Kidney (tissue), 14 donors: ENCODE data around the gene FBXL19. TPM values are rescaled to one million over a fixed set of nuclear protein-coding genes. Genes with fewer than 3 reads are reported as not detected.

Source experiments
- DNase-seq, 5 donors: peaks; one replicate each; pipeline ENCODE4 v3.0.0-alpha.2; 2013 to 2020
- FAIRE-seq: peaks from 2 replicates; lab custom pipeline; 2012; peaks lifted over from hg19 to GRCh38; lab: Jason Lieb, UNC
- H3K27ac ChIP-seq, 2 donors: one replicate each; pipeline ENCODE4 v1.7.0; 2013; ENCODE audit warnings: low read depth in 2 of 2, low read length in 2 of 2, inconsistent platforms in 1 of 2
- H3K27me3 ChIP-seq: one replicate; pipeline ENCODE4 v1.7.1; 2013; ENCODE audit warnings: low read length, inconsistent platforms; ENCODE audit not compliant: control insufficient read depth, insufficient read depth
- H3K36me3 ChIP-seq, 3 donors: one replicate each; pipeline versions ENCODE4 v1.7.0 to v1.7.1; 2013; ENCODE audit warnings: low read length in 3 of 3, control low read depth in 1 of 3, inconsistent platforms in 1 of 3; ENCODE audit not compliant: insufficient read depth in 3 of 3, control insufficient read depth in 2 of 3
- H3K4me1 ChIP-seq, 3 donors: one replicate each; pipeline versions ENCODE4 v1.7.0 to v1.7.1; 2013; ENCODE audit warnings: low read length in 3 of 3, inconsistent platforms in 1 of 3, low read depth in 1 of 3; ENCODE audit not compliant: control insufficient read depth in 2 of 3, insufficient read depth in 2 of 3
- H3K4me3 ChIP-seq, 3 donors: one replicate each; pipeline versions ENCODE4 v1.7.0 to v1.8.1; 2013; ENCODE audit warnings: low read length in 3 of 3, control low read depth in 1 of 3, inconsistent platforms in 1 of 3
- H3K9ac ChIP-seq, 3 donors: one replicate each; pipeline versions ENCODE4 v1.7.0 to v1.7.1; 2013; ENCODE audit warnings: low read length in 3 of 3, control low read depth in 1 of 3, inconsistent platforms in 1 of 3
- H3K9me3 ChIP-seq, 3 donors: one replicate each; pipeline versions ENCODE4 v1.7.0 to v1.7.1; 2013; ENCODE audit warnings: low read length in 3 of 3, control low read depth in 1 of 3, inconsistent platforms in 1 of 3; ENCODE audit not compliant: control insufficient read depth in 2 of 3, insufficient read depth in 1 of 3
- intact Hi-C: fragments of 100-400 bp; cut with DNase I; formaldehyde crosslinking; loops from one replicate; pipeline ENCODE4 v1.11.1; 2022
- polyA plus RNA-seq: library from polyadenylated mRNA; stranded (reverse); fragments of 350-450 nt; fragmentation: Illumina TruSeq; extraction: RNeasy Lipid Tissue Mini Kit (QIAGEN cat#74804); gene quantifications from one replicate; pipeline ENCODE4 v1.2.3, GENCODE V29; 2014; ENCODE audit warnings: low read depth, low replicate concordance; ENCODE audit not compliant: insufficient read depth
- total RNA-seq: library from RNA; stranded (reverse); fragmentation: NEBNext Ultra II Directional; extraction: Animal tissue kit (Norgen Biotek cat#: 25700); gene quantifications from one replicate; pipeline ENCODE4 v1.2.1, GENCODE V29; 2021
- TF ChIP-seq, protein P1 (sequence below): IDR thresholded peaks from 3 replicates; pipeline ENCODE4 v1.5.1; 2012; ENCODE audit warnings: mild to moderate bottlenecking, moderate library complexity, borderline replicate concordance; ENCODE audit not compliant: insufficient read depth; ENCODE audit errors: extremely low read depth
- donor health status: control.
- donor health status: control.
- donor health status: control.
- donor health status: control.
- donor health status: control.
- donor health status: DM: yes; HTN: yes; CAD: no.
- donor health status: Normal renal cell carcinoma (clear cell type).

Gene FBXL19
- total and polyA plus RNA-seq, 2 donors from 2014 or later, result 7.4 to 18.9 TPM

DNA sequence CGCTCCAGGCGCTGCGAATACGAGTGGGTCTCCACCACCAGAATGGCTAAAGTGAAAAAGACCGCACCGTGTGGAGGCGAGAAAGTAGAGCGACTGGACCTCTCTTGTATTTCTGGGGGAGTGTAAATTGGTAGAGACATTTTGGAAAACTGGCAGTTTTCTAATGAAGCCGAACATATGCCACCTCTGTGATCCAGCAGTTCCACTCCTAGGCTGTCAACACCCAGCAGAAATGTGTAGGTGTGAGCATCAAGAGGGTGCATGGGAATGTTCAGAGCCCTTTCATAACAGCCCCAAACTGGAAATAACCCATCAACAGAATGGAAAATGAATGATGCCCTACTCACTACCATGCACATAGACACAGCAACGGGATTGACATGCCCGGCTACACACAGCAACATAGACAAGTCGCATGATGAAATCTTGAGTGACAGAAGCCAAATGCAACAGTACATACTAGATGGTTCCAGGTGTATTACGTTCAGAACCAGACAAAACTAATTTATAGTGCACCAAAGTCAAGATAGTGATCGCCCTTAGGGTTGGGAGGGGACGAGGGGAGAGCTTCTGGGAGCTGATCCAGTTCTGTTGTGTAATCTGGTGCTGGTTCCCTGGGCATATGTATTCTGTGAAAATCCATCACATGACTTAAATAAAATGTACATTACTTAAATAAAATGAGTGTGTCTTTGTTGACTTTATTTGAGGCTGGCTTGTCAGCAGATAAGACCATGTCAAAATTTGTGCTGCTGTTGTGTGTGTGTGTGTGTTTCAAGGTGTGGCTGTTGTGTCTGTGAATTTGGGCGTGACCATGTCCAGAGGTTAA lies 28.6 kb upstream of the FBXL19 start:
- no peaks in the 10 kb centered on the region for H3K36me3 ChIP-seq
- DNase-seq (peak in 1 of 5 donors; percentile 20), FAIRE-seq (no peak)
- H3K9ac ChIP-seq, result peak overlapping the region in 2 of 3 donors; percentile 64 to 77
- peaks cover 9 to 31% (median 23%) of the 10 kb centered on the region in 3 donors for H3K4me1 ChIP-seq
- H3K27me3 ChIP-seq, result no peaks in the 10 kb centered on the region
- intact Hi-C loops, result no loop called here
- H3K9me3 ChIP-seq, result no peaks in the 10 kb centered on the region
- H3K4me3 ChIP-seq, result peak overlapping the region; percentile 9 to 69 (median 67)
- TF ChIP-seq, protein P1, sequence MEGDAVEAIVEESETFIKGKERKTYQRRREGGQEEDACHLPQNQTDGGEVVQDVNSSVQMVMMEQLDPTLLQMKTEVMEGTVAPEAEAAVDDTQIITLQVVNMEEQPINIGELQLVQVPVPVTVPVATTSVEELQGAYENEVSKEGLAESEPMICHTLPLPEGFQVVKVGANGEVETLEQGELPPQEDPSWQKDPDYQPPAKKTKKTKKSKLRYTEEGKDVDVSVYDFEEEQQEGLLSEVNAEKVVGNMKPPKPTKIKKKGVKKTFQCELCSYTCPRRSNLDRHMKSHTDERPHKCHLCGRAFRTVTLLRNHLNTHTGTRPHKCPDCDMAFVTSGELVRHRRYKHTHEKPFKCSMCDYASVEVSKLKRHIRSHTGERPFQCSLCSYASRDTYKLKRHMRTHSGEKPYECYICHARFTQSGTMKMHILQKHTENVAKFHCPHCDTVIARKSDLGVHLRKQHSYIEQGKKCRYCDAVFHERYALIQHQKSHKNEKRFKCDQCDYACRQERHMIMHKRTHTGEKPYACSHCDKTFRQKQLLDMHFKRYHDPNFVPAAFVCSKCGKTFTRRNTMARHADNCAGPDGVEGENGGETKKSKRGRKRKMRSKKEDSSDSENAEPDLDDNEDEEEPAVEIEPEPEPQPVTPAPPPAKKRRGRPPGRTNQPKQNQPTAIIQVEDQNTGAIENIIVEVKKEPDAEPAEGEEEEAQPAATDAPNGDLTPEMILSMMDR, result no peak
- H3K27ac ChIP-seq, result peak overlapping the region; percentile 87 to 97

DNA sequence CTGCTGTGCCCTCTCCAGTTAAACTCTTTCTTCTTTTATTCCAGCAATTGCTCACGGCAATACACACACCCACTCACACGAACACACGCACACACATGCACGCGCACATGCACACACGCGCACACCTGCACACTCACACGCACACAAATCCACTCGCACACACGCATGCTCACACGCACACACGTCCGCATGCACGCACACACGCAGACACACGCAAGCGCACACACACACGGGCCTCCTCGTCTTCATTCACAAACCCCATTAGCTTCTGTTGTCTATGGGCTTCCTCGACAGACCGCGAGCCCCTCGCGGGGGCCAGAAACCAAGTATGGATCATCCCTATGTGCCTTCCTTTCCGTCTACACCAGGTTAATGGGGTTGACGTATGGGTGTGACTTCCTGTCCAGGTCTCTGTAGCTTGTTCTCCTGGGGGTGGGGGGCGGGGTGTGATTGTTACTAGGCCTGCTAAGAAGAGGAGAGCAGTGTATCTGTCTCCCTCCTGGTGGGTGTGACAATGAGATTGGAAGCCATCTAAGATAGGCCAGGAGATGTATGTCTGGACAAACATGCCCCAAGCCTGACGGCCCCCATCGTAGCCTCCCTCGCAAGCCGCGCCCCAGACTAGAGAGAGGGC lies 27.6 kb upstream of the FBXL19 start:
- TF ChIP-seq, protein P1, result no peak
- Histone ChIP-seq H3K9ac (peak overlapping the region in 2 of 3 donors; percentile 33 to 89), H3K4me3 (peak overlapping the region in 2 of 3 donors; percentile 30 to 76), H3K27ac (peak overlapping the region; percentile 99), H3K4me1 (peaks cover 9 to 31% (median 23%) of the 10 kb centered on the region in 3 donors), H3K36me3 (no peaks in the 10 kb centered on the region), H3K27me3 (no peaks in the 10 kb centered on the region), H3K9me3 (no peaks in the 10 kb centered on the region)
- intact Hi-C loops, result no loop called here
- FAIRE-seq (no peak), DNase-seq (peak in 2 of 5 donors; percentile 71 to 72)

DNA sequence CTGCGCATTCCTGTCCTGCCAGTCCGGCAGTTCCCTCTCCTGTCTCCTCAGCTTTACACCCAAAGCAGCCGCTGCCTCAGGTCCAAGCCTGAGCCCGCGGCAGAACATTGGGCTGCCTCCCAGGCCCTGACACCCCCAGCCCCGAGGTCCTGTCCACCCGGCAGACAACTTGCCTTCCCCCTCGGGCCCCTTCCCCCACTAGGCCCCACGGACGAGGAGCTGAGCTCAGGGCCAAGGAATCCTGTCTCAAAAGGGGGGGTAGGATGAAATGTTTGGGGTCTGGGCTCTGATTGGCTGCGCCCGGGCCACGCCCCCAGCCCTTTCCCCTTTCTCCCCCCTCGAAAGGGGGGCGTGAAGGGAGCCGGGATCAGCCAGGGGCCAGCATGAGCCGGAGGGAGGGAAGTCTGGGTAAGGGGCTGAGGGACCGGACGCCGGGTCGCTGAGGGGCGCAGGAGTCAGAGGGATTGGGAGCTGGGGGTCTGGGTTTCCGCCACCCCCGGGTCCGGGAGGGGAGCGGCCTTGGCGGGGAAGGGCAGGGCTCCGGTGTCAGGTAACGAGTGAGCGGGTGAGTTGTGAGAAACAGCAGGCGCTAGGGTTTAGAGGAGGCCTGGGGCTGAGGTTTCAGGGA lies 27.0 kb upstream of the FBXL19 start, which contains the start of gene CTF1:
CTF1 (plus strand) TSS at position 354 of the 628 bp plus-strand sequence; CDS start at position 384, 30 bp downstream.
- Histone ChIP-seq H3K9me3 (no peaks in the 10 kb centered on the region), H3K9ac (peak within 1 kb of the TSS; percentile 40 to 89 (median 79)), H3K4me1 (peaks cover 9 to 32% (median 23%) of the 10 kb centered on the region in 3 donors), H3K4me3 (peak within 1 kb of the TSS; percentile 44 to 76 (median 60)), H3K27ac (peak within 1 kb of the TSS; percentile 99), H3K36me3 (no peaks in the 10 kb centered on the region), H3K27me3 (no peaks in the 10 kb centered on the region)
- intact Hi-C loops, result no loop called here
- TF ChIP-seq, protein P1, result no peak
- FAIRE-seq, result no peak
- peak; percentile 87 to 97 (median 93) for DNase-seq
